Right ventricle myocardium inferior (tissue), 1 donor: Measurements from ENCODE around the gene CAVIN2. TPM values are rescaled to one million over a fixed set of nuclear protein-coding genes. Genes with fewer than 3 reads are reported as not detected.
"Not testable (repeated sequence)": the region's sequence is repeated elsewhere in the genome, so short reads cannot be mapped to it uniquely, and the experiment has no call there.

Experiments
- ATAC-seq: fragments of 200-7000 bp; cut with Tn5 transposase; one replicate; pipeline ENCODE4 v1.9.1; 2020; ENCODE audit warnings: mild to moderate bottlenecking, moderate library complexity
- DNase-seq: peaks from one replicate; pipeline ENCODE4 v3.0.0; 2021; ENCODE audit errors: missing footprints
- intact Hi-C: fragments of 100-400 bp; cut with DNase I; formaldehyde crosslinking; loops from one replicate; pipeline ENCODE4 v1.11.0; 2022
- total RNA-seq: library from RNA; stranded (reverse); fragmentation: NEBNext Ultra II Directional; extraction: Animal tissue kit (Norgen Biotek cat#: 25700); gene quantifications from one replicate; pipeline ENCODE4 v1.2.1, GENCODE V29; 2021
- donor health status: DM: no; HTN: yes; CAD: no; lungs with severe emphysema.

CAVIN2 gene
- total RNA-seq, 1 donor from 2014 or later: 109 TPM

GRCh38 chr2:191818133-191818532 lies 28.8 kb downstream of the CAVIN2 start:
- DNase-seq (no peak), ATAC-seq (no peak)
- intact Hi-C loops: no loop called here

- DNase-seq: no peak
- intact Hi-C loops: no loop called here
These were observed 31.9 kb downstream of the CAVIN2 start for GRCh38 chr2:191815010-191815409.

GRCh38 chr2:191813943-191814342 lies 32.9 kb downstream of the CAVIN2 start:
- ATAC-seq: no peak
- intact Hi-C loops: loop anchor here (5.0 kb wide), 1 partner anchor 93 kb away; no protein-coding TSS in a partner anchor

More at GRCh38 chr2:191815010-191815409, 31.9 kb downstream of the CAVIN2 start:
- no peak for ATAC-seq

GRCh38 chr2:191811807-191812602 lies 34.9 kb downstream of the CAVIN2 start:
- peak; percentile 83 for ATAC-seq
- DNase-seq: no peak
- intact Hi-C loops: loop anchor here (1.0 to 5.0 kb wide), 2 partner anchors 95 to 350 kb away; no protein-coding TSS in a partner anchor

More at GRCh38 chr2:191813943-191814342, 32.9 kb downstream of the CAVIN2 start:
- no peak for DNase-seq

GRCh38 chr2:191806396-191806795 lies 40.5 kb downstream of the CAVIN2 start:
- DNase-seq (no peak), ATAC-seq (no peak)
- intact Hi-C loops: no loop called here

GRCh38 chr2:191804766-191805165 lies 42.1 kb downstream of the CAVIN2 start:
- DNase-seq: no peak
- intact Hi-C loops: no loop called here

GRCh38 chr2:191803007-191803406 lies 43.9 kb downstream of the CAVIN2 start:
- intact Hi-C loops: no loop called here
- DNase-seq: no peak
- ATAC-seq: no peak

More at GRCh38 chr2:191804766-191805165, 42.1 kb downstream of the CAVIN2 start:
- no peak for ATAC-seq

GRCh38 chr2:191802180-191802579 lies 44.7 kb downstream of the CAVIN2 start:
- ATAC-seq (no peak), DNase-seq (no peak)
- intact Hi-C loops: no loop called here

- no peak for ATAC-seq
These were observed 46.0 kb downstream of the CAVIN2 start for GRCh38 chr2:191800874-191801273.

GRCh38 chr2:191799526-191799925 lies 47.4 kb downstream of the CAVIN2 start:
- no peak for ATAC-seq
- intact Hi-C loops: no loop called here
- no peak for DNase-seq

More at GRCh38 chr2:191800874-191801273, 46.0 kb downstream of the CAVIN2 start:
- no peak for DNase-seq
- intact Hi-C loops: no loop called here

- no peak for ATAC-seq
- no peak for DNase-seq
- intact Hi-C loops: no loop called here
These were observed 48.7 kb downstream of the CAVIN2 start for GRCh38 chr2:191797942-191798876.

- intact Hi-C loops: no loop called here
- ATAC-seq (no peak), DNase-seq (no peak)
These were observed 49.4 kb downstream of the CAVIN2 start for GRCh38 chr2:191797500-191797899.

GRCh38 chr2:191795715-191796114 lies 51.2 kb downstream of the CAVIN2 start:
- no peak for ATAC-seq
- intact Hi-C loops: no loop called here
- DNase-seq: no peak

- intact Hi-C loops: no loop called here
- no peak for ATAC-seq
- DNase-seq: no peak
These were observed 54.8 kb downstream of the CAVIN2 start for GRCh38 chr2:191791953-191792560.

- DNase-seq: no peak
- ATAC-seq: no peak
- intact Hi-C loops: no loop called here
These were observed 56.2 kb downstream of the CAVIN2 start for GRCh38 chr2:191790737-191791136.

GRCh38 chr2:191789796-191790195 lies 57.1 kb downstream of the CAVIN2 start:
- DNase-seq (no peak), ATAC-seq (no peak)
- intact Hi-C loops: no loop called here

GRCh38 chr2:191786694-191787093 lies 60.2 kb downstream of the CAVIN2 start:
- ATAC-seq (no peak), DNase-seq (no peak)
- intact Hi-C loops: no loop called here

GRCh38 chr2:191785651-191786050 lies 61.2 kb downstream of the CAVIN2 start:
- DNase-seq, ATAC-seq, intact Hi-C loops: not testable (repeated sequence)
